Nephron progenitor cell (in vitro differentiated cells): ENCODE results near the gene FRMD4A.

Experiments used
- DNase-seq: peaks from one replicate; pipeline ENCODE4 v3.0.0; 2021
- H3K27ac Mint-ChIP-seq: 2 replicates; pipeline ENCODE4 v1.8.0; 2021; ENCODE audit warnings: mild to moderate bottlenecking, moderate library complexity, mixed read lengths
- H3K27me3 Mint-ChIP-seq: 2 replicates; pipeline ENCODE4 v1.8.0; 2021; ENCODE audit warnings: mild to moderate bottlenecking, low read depth, mixed read lengths; ENCODE audit not compliant: poor library complexity
- H3K36me3 Mint-ChIP-seq: 2 replicates; pipeline ENCODE4 v1.8.0; 2021; ENCODE audit warnings: low read depth, mixed read lengths
- H3K4me1 Mint-ChIP-seq: 2 replicates; pipeline ENCODE4 v1.8.0; 2021; ENCODE audit warnings: mixed read lengths
- H3K4me3 Mint-ChIP-seq: 2 replicates; pipeline ENCODE4 v1.8.0; 2021; ENCODE audit warnings: mild to moderate bottlenecking, moderate library complexity, mixed read lengths
- H3K9me3 Mint-ChIP-seq: 2 replicates; pipeline ENCODE4 v1.8.0; 2021; ENCODE audit warnings: mild to moderate bottlenecking, moderate library complexity, mixed read lengths
- TF ChIP-seq, protein P1 (sequence below): fragments of 200-600 bp; sonication (generic); IDR thresholded peaks from 2 replicates; pipeline ENCODE4 v1.5.0; 2021; ENCODE audit warnings: antibody characterized with exemption

Gene FRMD4A

DNA sequence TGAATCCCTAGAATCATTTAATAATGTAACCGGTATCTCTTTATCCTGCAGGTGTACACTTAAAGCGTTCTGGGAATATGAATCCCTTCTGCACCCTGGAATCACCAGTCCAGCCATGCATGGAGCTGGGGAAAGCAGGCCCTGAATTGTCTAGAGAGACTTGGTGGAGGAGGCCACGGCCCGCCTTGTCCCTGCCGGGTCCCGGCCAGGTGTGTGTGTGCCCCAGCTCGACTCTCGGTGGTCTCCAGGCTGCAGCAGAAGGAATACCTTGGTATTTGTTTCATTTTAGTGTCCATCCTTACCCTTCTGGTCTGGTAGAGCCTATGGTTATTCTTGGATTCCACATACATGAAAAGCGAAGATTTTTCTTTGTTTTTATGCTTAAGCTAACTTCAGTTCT is 685.9 kb downstream of the FRMD4A start:
- TF ChIP-seq, protein P1, sequence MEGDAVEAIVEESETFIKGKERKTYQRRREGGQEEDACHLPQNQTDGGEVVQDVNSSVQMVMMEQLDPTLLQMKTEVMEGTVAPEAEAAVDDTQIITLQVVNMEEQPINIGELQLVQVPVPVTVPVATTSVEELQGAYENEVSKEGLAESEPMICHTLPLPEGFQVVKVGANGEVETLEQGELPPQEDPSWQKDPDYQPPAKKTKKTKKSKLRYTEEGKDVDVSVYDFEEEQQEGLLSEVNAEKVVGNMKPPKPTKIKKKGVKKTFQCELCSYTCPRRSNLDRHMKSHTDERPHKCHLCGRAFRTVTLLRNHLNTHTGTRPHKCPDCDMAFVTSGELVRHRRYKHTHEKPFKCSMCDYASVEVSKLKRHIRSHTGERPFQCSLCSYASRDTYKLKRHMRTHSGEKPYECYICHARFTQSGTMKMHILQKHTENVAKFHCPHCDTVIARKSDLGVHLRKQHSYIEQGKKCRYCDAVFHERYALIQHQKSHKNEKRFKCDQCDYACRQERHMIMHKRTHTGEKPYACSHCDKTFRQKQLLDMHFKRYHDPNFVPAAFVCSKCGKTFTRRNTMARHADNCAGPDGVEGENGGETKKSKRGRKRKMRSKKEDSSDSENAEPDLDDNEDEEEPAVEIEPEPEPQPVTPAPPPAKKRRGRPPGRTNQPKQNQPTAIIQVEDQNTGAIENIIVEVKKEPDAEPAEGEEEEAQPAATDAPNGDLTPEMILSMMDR, result no peak
- Mint-ChIP-seq H3K27ac (no peak overlapping the region), H3K4me3 (no peak overlapping the region), H3K27me3 (peaks cover 7% of the 10 kb centered on the region), H3K36me3 (peaks cover 96% of the 10 kb centered on the region), H3K4me1 (peaks cover 2% of the 10 kb centered on the region), H3K9me3 (peaks cover 21% of the 10 kb centered on the region)
- DNase-seq, result no peak

DNA sequence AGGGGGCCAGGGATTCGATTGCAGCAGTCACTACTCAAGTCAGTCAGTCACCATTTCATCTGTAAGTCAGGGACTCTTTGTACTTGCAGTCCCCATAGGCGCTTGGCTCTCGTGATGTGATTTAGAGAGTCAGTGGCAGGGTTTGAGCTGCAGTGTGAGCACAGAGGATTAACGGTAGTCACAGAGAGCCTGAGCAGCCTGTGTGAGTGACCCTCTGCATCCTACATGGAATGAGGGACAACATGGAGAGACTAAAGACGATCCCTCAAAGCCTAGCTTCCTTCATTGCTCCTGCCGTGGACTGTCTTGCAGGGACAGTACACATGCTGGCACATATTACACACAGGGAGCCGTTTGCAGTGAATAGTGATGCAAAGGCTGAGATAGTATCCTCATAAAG is 687.7 kb downstream of the FRMD4A start:
- Mint-ChIP-seq H3K9me3 (peaks cover 21% of the 10 kb centered on the region), H3K27ac (no peak overlapping the region), H3K27me3 (peaks cover 7% of the 10 kb centered on the region), H3K4me3 (no peak overlapping the region), H3K36me3 (peaks cover 88% of the 10 kb centered on the region), H3K4me1 (no peaks in the 10 kb centered on the region)
- TF ChIP-seq, protein P1, result no peak
- no peak for DNase-seq

DNA sequence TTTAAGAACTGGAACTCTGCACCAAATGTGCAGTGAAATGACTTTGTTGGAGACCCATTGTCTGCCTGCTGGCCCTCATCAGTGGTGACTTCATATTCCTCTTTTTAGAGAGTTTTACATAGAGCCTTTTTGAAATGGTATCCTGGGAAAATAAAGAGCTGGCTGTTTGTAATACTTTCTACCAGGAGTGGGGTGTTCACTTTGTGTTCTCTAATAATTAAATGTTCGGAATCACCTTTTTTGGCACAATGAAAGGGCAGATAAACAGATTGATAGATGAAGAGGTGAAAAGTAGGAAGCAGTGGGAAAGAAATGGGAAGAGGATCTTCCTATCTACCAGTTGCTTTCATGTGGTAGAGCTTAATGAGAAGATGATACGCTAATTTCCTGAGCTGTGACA is 688.4 kb downstream of the FRMD4A start:
- no peak for DNase-seq
- Mint-ChIP-seq H3K27me3 (peaks cover 7% of the 10 kb centered on the region), H3K4me1 (no peaks in the 10 kb centered on the region), H3K9me3 (peaks cover 21% of the 10 kb centered on the region), H3K27ac (peak overlapping the region; percentile 6), H3K4me3 (no peak overlapping the region), H3K36me3 (peaks cover 88% of the 10 kb centered on the region)
- TF ChIP-seq, protein P1, result no peak

DNA sequence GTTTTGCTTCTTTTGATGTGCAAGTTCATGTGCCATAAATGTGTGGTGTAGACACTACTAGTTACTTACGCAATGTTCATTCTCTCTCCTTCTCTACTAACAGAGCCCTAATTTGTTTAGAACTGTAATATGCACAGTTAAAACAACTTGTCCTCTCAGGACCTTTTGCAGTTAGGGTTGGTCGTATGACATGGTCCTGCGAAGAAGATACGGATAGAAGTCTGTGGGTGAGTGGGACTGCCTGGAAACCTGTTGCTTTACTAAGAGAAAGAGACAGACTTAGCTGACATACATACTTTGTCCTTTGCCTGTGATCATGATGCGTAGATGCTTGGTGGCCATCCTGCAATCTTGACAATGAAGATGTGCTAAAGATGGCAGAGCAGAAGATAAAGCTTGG is 692.8 kb downstream of the FRMD4A start:
- H3K36me3 Mint-ChIP-seq, result peaks cover 68% of the 10 kb centered on the region
- TF ChIP-seq, protein P1, result no peak
- H3K9me3 Mint-ChIP-seq, result peaks cover 19% of the 10 kb centered on the region
- H3K4me3 Mint-ChIP-seq, result no peak overlapping the region
- H3K27me3 Mint-ChIP-seq, result peaks cover 3% of the 10 kb centered on the region
- no peak for DNase-seq
- H3K4me1 Mint-ChIP-seq, result peaks cover 21% of the 10 kb centered on the region
- H3K27ac Mint-ChIP-seq, result peak overlapping the region; percentile 30

DNA sequence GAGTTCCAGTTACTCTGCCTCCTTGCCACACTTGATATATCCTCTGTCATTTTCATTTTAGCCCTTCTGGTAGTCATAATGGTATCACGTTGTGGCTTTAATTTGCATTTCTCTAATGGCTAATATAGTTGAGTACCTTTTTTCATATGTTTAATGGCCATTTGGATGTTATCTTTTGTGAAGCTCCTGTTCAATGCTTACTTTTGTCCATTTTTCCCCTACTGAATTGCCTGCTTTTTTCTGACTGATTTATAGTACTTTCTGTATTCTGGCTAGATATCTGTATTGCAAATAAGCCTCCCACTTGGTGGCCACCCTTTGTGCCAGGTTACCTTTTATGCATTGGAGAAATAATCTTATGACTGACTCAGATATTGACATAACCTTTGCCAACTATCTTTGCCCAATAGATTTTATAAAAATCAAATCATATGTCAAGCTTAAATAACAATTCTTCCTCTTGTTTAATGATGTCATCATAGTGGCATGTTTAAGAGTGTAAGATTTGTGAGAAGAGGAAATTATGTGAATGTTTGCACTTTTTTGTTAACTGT is 693.3 kb downstream of the FRMD4A start:
- Mint-ChIP-seq H3K4me1 (peaks cover 24% of the 10 kb centered on the region), H3K27ac (no peak overlapping the region), H3K9me3 (peaks cover 14% of the 10 kb centered on the region), H3K27me3 (peaks cover 3% of the 10 kb centered on the region), H3K4me3 (no peak overlapping the region), H3K36me3 (peaks cover 63% of the 10 kb centered on the region)
- DNase-seq, result no peak
- TF ChIP-seq, protein P1, result no peak

- TF ChIP-seq, protein P1, result no peak
- peaks cover 58% of the 10 kb centered on the region for H3K36me3 Mint-ChIP-seq
Observed at GRCh38 chr10:13636776-13637175, 693.9 kb downstream of the FRMD4A start.

More at GRCh38 chr10:13636776-13637175, 693.9 kb downstream of the FRMD4A start:
- peaks cover 8% of the 10 kb centered on the region for H3K9me3 Mint-ChIP-seq
- H3K27ac Mint-ChIP-seq, result no peak overlapping the region
- peaks cover 24% of the 10 kb centered on the region for H3K4me1 Mint-ChIP-seq
- peaks cover 3% of the 10 kb centered on the region for H3K27me3 Mint-ChIP-seq
- H3K4me3 Mint-ChIP-seq, result no peak overlapping the region
- DNase-seq, result no peak
